CD4-positive, alpha-beta T cell treated with Interleukin-4 for 1 hour (primary cell): ENCODE data around the gene TAF4.
"Not testable (repeated sequence)": the region's sequence is repeated elsewhere in the genome, so short reads cannot be mapped to it uniquely, and the experiment has no call there.

Experiments used
- DNase-seq, 2 donors: peaks; one replicate each; pipeline ENCODE4 v3.0.0-alpha.2; 2020 to 2022

Gene TAF4

GRCh38 chr20:62056975-62057374, 8.7 kb downstream of the TAF4 start:
- DNase-seq: no peak

GRCh38 chr20:62056377-62056776, 9.3 kb downstream of the TAF4 start:
- no peak for DNase-seq

- DNase-seq: not testable (repeated sequence)
Observed at GRCh38 chr20:62055862-62056115, 9.9 kb downstream of the TAF4 start.

- no peak for DNase-seq
Observed at GRCh38 chr20:62055106-62055861, 10.4 kb downstream of the TAF4 start.

GRCh38 chr20:62054451-62054953, 11.2 kb downstream of the TAF4 start:
- no peak for DNase-seq

- no peak for DNase-seq
Observed at GRCh38 chr20:62053465-62054196, 12.1 kb downstream of the TAF4 start.

GRCh38 chr20:62052842-62053464, 12.7 kb downstream of the TAF4 start:
- no peak for DNase-seq

- DNase-seq: no peak
Observed at GRCh38 chr20:62052336-62052841, 13.3 kb downstream of the TAF4 start.

GRCh38 chr20:62051546-62052255, 14.0 kb downstream of the TAF4 start:
- DNase-seq: no peak

GRCh38 chr20:62051144-62051543, 14.5 kb downstream of the TAF4 start:
- DNase-seq: no peak

GRCh38 chr20:62050166-62051120, 15.2 kb downstream of the TAF4 start:
- no peak for DNase-seq

- no peak for DNase-seq
Observed at GRCh38 chr20:62049342-62050165, 16.1 kb downstream of the TAF4 start.

- no peak for DNase-seq
Observed at GRCh38 chr20:62048821-62049291, 16.8 kb downstream of the TAF4 start.

GRCh38 chr20:62048346-62048761, 17.3 kb downstream of the TAF4 start:
- no peak for DNase-seq

- DNase-seq: no peak
Observed at GRCh38 chr20:62047666-62048345, 17.9 kb downstream of the TAF4 start.

- DNase-seq: no peak
Observed at GRCh38 chr20:62046431-62046830, 19.2 kb downstream of the TAF4 start.

- no peak for DNase-seq
Observed at GRCh38 chr20:62045529-62046285, 20.0 kb downstream of the TAF4 start.

- no peak for DNase-seq
Observed at GRCh38 chr20:62045118-62045517, 20.6 kb downstream of the TAF4 start.

- DNase-seq: no peak
Observed at GRCh38 chr20:62044631-62045030, 21.1 kb downstream of the TAF4 start.
